HepG2 (cell line): ENCODE measurements around the gene MYBL2. TPM values are rescaled to one million over a fixed set of nuclear protein-coding genes. Genes with fewer than 3 reads are reported as not detected.

ENCODE experiments used
- AGO1 ChIP-seq: fragments of 200-400 bp; formaldehyde crosslinking; IDR thresholded peaks from 2 replicates; pipeline ENCODE4 v1.6.1; 2017; ENCODE audit warnings: mild to moderate bottlenecking, low read depth, low read length, moderate library complexity; ENCODE audit not compliant: poor library complexity, severe bottlenecking
- ERF ChIP-seq: IDR thresholded peaks from 2 replicates; pipeline ENCODE4 v1.6.1; 2018; ENCODE audit warnings: missing biosample characterization, missing genetic modification reagents
- HMG20B ChIP-seq: conservative IDR thresholded peaks from 2 replicates; pipeline ENCODE4 v1.6.1; 2016; ENCODE audit warnings: missing genetic modification reagents, missing compliant biosample characterization
- HMGXB4 ChIP-seq, 2 experiments: sonication (generic) in 1 of 2; formaldehyde crosslinking in 1 of 2; IDR thresholded peaks; 2 replicates each; pipeline versions ENCODE4 v1.4.0 to v1.6.1; 2018 to 2020; ENCODE audit warnings: missing genetic modification reagents in 2 of 2, borderline replicate concordance in 1 of 2, low read depth in 1 of 2, mild to moderate bottlenecking in 1 of 2, missing biosample characterization in 1 of 2
- HOXA7 ChIP-seq: sonication (generic); formaldehyde crosslinking; IDR thresholded peaks from 2 replicates; pipeline ENCODE4 v1.8.1; 2022; ENCODE audit warnings: mild to moderate bottlenecking, missing genetic modification reagents, moderate library complexity
- JUNB ChIP-seq: sonication (generic); formaldehyde crosslinking; IDR thresholded peaks from 2 replicates; pipeline ENCODE4 v1.8.0; 2022; ENCODE audit warnings: missing genetic modification reagents, mild to moderate bottlenecking, borderline replicate concordance
- KLF15 ChIP-seq: sonication (generic); formaldehyde crosslinking; IDR thresholded peaks from 2 replicates; pipeline ENCODE4 v1.8.1; 2023; ENCODE audit warnings: borderline replicate concordance, mild to moderate bottlenecking, inconsistent platforms, missing genetic modification reagents, mixed read lengths
- MAX ChIP-seq: IDR thresholded peaks from 2 replicates; pipeline ENCODE4 v1.6.1; 2012; ENCODE audit warnings: inconsistent platforms
- PRPF4 ChIP-seq: fragments of 200-400 bp; formaldehyde crosslinking; IDR thresholded peaks from 2 replicates; pipeline ENCODE4 v1.6.1; 2016; ENCODE audit warnings: low read length, low read depth; ENCODE audit not compliant: poor library complexity, severe bottlenecking
- RXRB ChIP-seq: IDR thresholded peaks from 2 replicates; pipeline ENCODE4 v1.6.1; 2016; ENCODE audit warnings: borderline replicate concordance, missing genetic modification reagents, missing compliant biosample characterization
- SIN3B ChIP-seq: fragments of 150-350 bp; IDR thresholded peaks from 2 replicates; pipeline ENCODE4 v1.6.1; 2014; ENCODE audit warnings: low read length
- STAT6 ChIP-seq: sonication (generic); formaldehyde crosslinking; IDR thresholded peaks from 2 replicates; pipeline ENCODE4 v1.4.0; 2020; ENCODE audit warnings: missing genetic modification reagents, mild to moderate bottlenecking, borderline replicate concordance
- ZFP36L2 ChIP-seq: sonication (generic); formaldehyde crosslinking; IDR thresholded peaks from 2 replicates; pipeline ENCODE4 v1.4.0; 2020; ENCODE audit warnings: missing genetic modification reagents
- ZNF318 ChIP-seq: sonication (generic); formaldehyde crosslinking; IDR thresholded peaks from 2 replicates; pipeline ENCODE4 v1.4.0; 2020; ENCODE audit warnings: mild to moderate bottlenecking, missing genetic modification reagents
- ZNF569 ChIP-seq: sonication (generic); formaldehyde crosslinking; IDR thresholded peaks from 2 replicates; pipeline ENCODE4 v1.5.0; 2020; ENCODE audit warnings: mild to moderate bottlenecking, missing genetic modification reagents, moderate library complexity, borderline replicate concordance
- ZSCAN20 ChIP-seq: sonication (generic); formaldehyde crosslinking; IDR thresholded peaks from 2 replicates; pipeline ENCODE4 v1.4.0; 2020; ENCODE audit warnings: missing genetic modification reagents, mild to moderate bottlenecking, borderline replicate concordance
- polyA plus RNA-seq, 8 experiments: library from polyadenylated mRNA; depleted of rRNA in 3 of 8; stranded (reverse) in 7 of 8; unstranded in 1 of 8; fragments of >200 nt; fragmentation: Illumina TruSeq in 4 of 8; extraction: Trizol in 4 of 8; gene quantifications; 2 replicates each; pipeline versions ENCODE4 v1.2.1 to v1.2.3, GENCODE V29; 2011 to 2016; ENCODE audit warnings: low read depth in 4 of 8, missing spikeins in 1 of 8, mixed read lengths in 1 of 8; ENCODE audit not compliant: insufficient read depth in 1 of 8
- total RNA-seq, 5 experiments: library from RNA; depleted of rRNA; stranded (reverse); fragments of >200 nt; fragmentation: Illumina TruSeq; extraction: Trizol; gene quantifications; 2 replicates each; pipeline ENCODE4 v1.2.3, GENCODE V29; 2016; ENCODE audit warnings: low read depth in 1 of 5

MYBL2 gene
- total and polyA plus RNA-seq, 2 of the 13 experiments (the other 11 are each of a cell fraction or from before 2014, with no cell fraction given) = 11.9 to 66.2 TPM

- TF ChIP-seq ZNF318 (CRISPR knock-in tag) (no peak), ERF (CRISPR knock-in tag) (peak; percentile 32; the same call in 1 of the 2 replicates), STAT6 (CRISPR knock-in tag) (no peak), KLF15 (no peak), HMGXB4 (CRISPR knock-in tag; IDR thresholded peaks at IDR 0.05; ENCODE audit: borderline replicate concordance in 1 of 2, low read depth in 1 of 2) (0 out of 4 replicates have a peak, but pooled peaks of 1 of the 2 experiments have one; percentile 21), ZFP36L2 (CRISPR knock-in tag) (no peak), HOXA7 (CRISPR knock-in tag) (no peak), JUNB (CRISPR knock-in tag) (no peak), PRPF4 (no peak), ZSCAN20 (CRISPR knock-in tag) (no peak), ZNF569 (CRISPR knock-in tag) (no peak), AGO1 (no peak), MAX (no peak), SIN3B (no peak), HMG20B (CRISPR knock-in tag) (no peak), RXRB (CRISPR knock-in tag) (0 out of 2 replicates have a peak, but pooled peaks have one; percentile 42)
Measured at GRCh38 chr20:43739148-43739749, 72.3 kb downstream of the MYBL2 start (continued).
